Esophagus (tissue), 2 donors: ENCODE data around the gene APLF. TPM values are rescaled to one million over a fixed set of nuclear protein-coding genes. Genes with fewer than 3 reads are reported as not detected.

Source experiments
- H3K27ac ChIP-seq, 2 donors: one replicate each; pipeline ENCODE4 v1.5.1; 2013; ENCODE audit warnings: low read depth in 2 of 2, mild to moderate bottlenecking in 2 of 2, inconsistent platforms in 1 of 2, low read length in 1 of 2, moderate library complexity in 1 of 2
- H3K27me3 ChIP-seq, 2 donors: one replicate each; pipeline ENCODE4 v1.6.1; 2013; ENCODE audit warnings: low read length in 2 of 2, control low read depth in 1 of 2, mild to moderate bottlenecking in 1 of 2; ENCODE audit not compliant: insufficient read depth in 2 of 2, control insufficient read depth in 1 of 2
- H3K36me3 ChIP-seq, 2 donors: one replicate each; pipeline ENCODE4 v1.6.1; 2013; ENCODE audit warnings: low read length in 1 of 2; ENCODE audit not compliant: control insufficient read depth in 2 of 2, insufficient read depth in 2 of 2
- H3K4me1 ChIP-seq, 2 donors: one replicate each; pipeline ENCODE4 v1.6.1; 2013; ENCODE audit warnings: low read length in 1 of 2; ENCODE audit not compliant: control insufficient read depth in 2 of 2, insufficient read depth in 2 of 2
- H3K4me3 ChIP-seq, 2 donors: one replicate each; pipeline ENCODE4 v1.5.1; 2013; ENCODE audit warnings: low read length in 2 of 2, mild to moderate bottlenecking in 2 of 2, low read depth in 1 of 2, moderate library complexity in 1 of 2
- H3K9me3 ChIP-seq, 2 donors: one replicate each; pipeline ENCODE4 v1.6.1; 2013; ENCODE audit warnings: mild to moderate bottlenecking in 2 of 2, low read depth in 1 of 2, low read length in 1 of 2, moderate library complexity in 1 of 2; ENCODE audit not compliant: control insufficient read depth in 2 of 2, insufficient read depth in 1 of 2
- WGBS, 2 donors: extraction: QIAGEN DNeasy Blood & Tissue Kit; methylation state at CpG; one replicate each; pipeline ENCODE4 v1.1.7; 2013; 5-methylcytosine and 5-hydroxymethylcytosine counted together
- polyA plus RNA-seq, 2 donors: library from polyadenylated mRNA; stranded (reverse); fragments of 200-250 nt; gene quantifications; one replicate each; pipeline ENCODE4 v1.2.3, GENCODE V29; 2013
- donor health status: healthy with polysubstance abuse.
- donor health status: Bipolar disorder and iron deficiency.

The APLF gene
- polyA plus RNA-seq, 2 donors, result 1.1 to 1.3 TPM

GRCh38 chr2:68489282-68489681 is 21.9 kb downstream of the APLF start:
- no peak overlapping the region for H3K4me3 ChIP-seq
- H3K36me3 ChIP-seq, result no peaks in the 10 kb centered on the region
- no peaks in the 10 kb centered on the region for H3K9me3 ChIP-seq
- H3K27ac ChIP-seq, result no peak overlapping the region
- WGBS, 2 donors, result 95 to 98% methylated on average over 1 of the region's 1 CpG
- H3K4me1 ChIP-seq, result no peaks in the 10 kb centered on the region
- H3K27me3 ChIP-seq, result no peaks in the 10 kb centered on the region

GRCh38 chr2:68491582-68491981 is 24.2 kb downstream of the APLF start:
- H3K27ac ChIP-seq, result no peak overlapping the region
- H3K9me3 ChIP-seq, result no peaks in the 10 kb centered on the region
- no peaks in the 10 kb centered on the region for H3K27me3 ChIP-seq
- H3K4me3 ChIP-seq, result no peak overlapping the region
- H3K36me3 ChIP-seq, result no peaks in the 10 kb centered on the region
- H3K4me1 ChIP-seq, result no peaks in the 10 kb centered on the region
- WGBS, 2 donors, result 85 to 100% methylated on average over 1 of the region's 1 CpG

GRCh38 chr2:68499133-68499532 is 31.7 kb downstream of the APLF start:
- Histone ChIP-seq H3K4me1 (no peaks in the 10 kb centered on the region), H3K27ac (no peak overlapping the region), H3K36me3 (no peaks in the 10 kb centered on the region), H3K4me3 (no peak overlapping the region), H3K9me3 (no peaks in the 10 kb centered on the region), H3K27me3 (no peaks in the 10 kb centered on the region)

GRCh38 chr2:68500649-68501048 is 33.3 kb downstream of the APLF start:
- Histone ChIP-seq H3K4me3 (no peak overlapping the region), H3K4me1 (no peaks in the 10 kb centered on the region), H3K27ac (no peak overlapping the region), H3K27me3 (no peaks in the 10 kb centered on the region), H3K36me3 (no peaks in the 10 kb centered on the region), H3K9me3 (no peaks in the 10 kb centered on the region)
- 86 to 87% methylated on average over 4 of the region's 4 CpGs for whole genome bisulfite sequencing, 2 donors

- Histone ChIP-seq H3K9me3 (no peaks in the 10 kb centered on the region), H3K27me3 (no peaks in the 10 kb centered on the region), H3K36me3 (no peaks in the 10 kb centered on the region), H3K27ac (no peak overlapping the region), H3K4me3 (no peak overlapping the region), H3K4me1 (no peaks in the 10 kb centered on the region)
- WGBS, 2 donors, result 83 to 90% methylated on average over 5 of the region's 5 CpGs
Measured at GRCh38 chr2:68501768-68502167, 34.4 kb downstream of the APLF start.

GRCh38 chr2:68505603-68506159 is 38.3 kb downstream of the APLF start:
- no peaks in the 10 kb centered on the region for H3K4me1 ChIP-seq
- no peaks in the 10 kb centered on the region for H3K9me3 ChIP-seq
- H3K27ac ChIP-seq, result no peak overlapping the region
- no peaks in the 10 kb centered on the region for H3K27me3 ChIP-seq
- H3K4me3 ChIP-seq, result no peak overlapping the region
- WGBS, 2 donors, result 88 to 95% methylated on average over 2 of the region's 2 CpGs
- H3K36me3 ChIP-seq, result no peaks in the 10 kb centered on the region

GRCh38 chr2:68506170-68506569 is 38.8 kb downstream of the APLF start:
- Histone ChIP-seq H3K9me3 (no peaks in the 10 kb centered on the region), H3K4me1 (no peaks in the 10 kb centered on the region), H3K4me3 (no peak overlapping the region), H3K27ac (no peak overlapping the region), H3K36me3 (no peaks in the 10 kb centered on the region), H3K27me3 (no peaks in the 10 kb centered on the region)
- 66 to 78% methylated on average over 3 of the region's 3 CpGs for WGBS, 2 donors

- no peaks in the 10 kb centered on the region for H3K27me3 ChIP-seq
- no peak overlapping the region for H3K27ac ChIP-seq
- 62 to 63% methylated on average over 3 of the region's 3 CpGs for WGBS, 2 donors
- H3K36me3 ChIP-seq, result no peaks in the 10 kb centered on the region
- no peak overlapping the region for H3K4me3 ChIP-seq
- no peaks in the 10 kb centered on the region for H3K4me1 ChIP-seq
- no peaks in the 10 kb centered on the region for H3K9me3 ChIP-seq
Measured at GRCh38 chr2:68512326-68512725, 44.9 kb downstream of the APLF start.

- H3K9me3 ChIP-seq, result no peaks in the 10 kb centered on the region
- H3K27me3 ChIP-seq, result no peaks in the 10 kb centered on the region
- H3K27ac ChIP-seq, result no peak overlapping the region
- no peak overlapping the region for H3K4me3 ChIP-seq
- no peaks in the 10 kb centered on the region for H3K36me3 ChIP-seq
- H3K4me1 ChIP-seq, result no peaks in the 10 kb centered on the region
- WGBS, 2 donors, result 40 to 61% methylated on average over 1 of the region's 1 CpG
Measured at GRCh38 chr2:68512966-68513365, 45.6 kb downstream of the APLF start.

GRCh38 chr2:68514316-68514929 is 47.0 kb downstream of the APLF start:
- Histone ChIP-seq H3K27ac (no peak overlapping the region), H3K4me3 (no peak overlapping the region), H3K36me3 (no peaks in the 10 kb centered on the region), H3K9me3 (no peaks in the 10 kb centered on the region), H3K4me1 (no peaks in the 10 kb centered on the region), H3K27me3 (no peaks in the 10 kb centered on the region)
- 49 to 69% methylated on average over 2 of the region's 2 CpGs for WGBS, 2 donors
